GM12878 (cell line): Measurements from ENCODE around the gene ACTG1. TPM values are rescaled to one million over a fixed set of nuclear protein-coding genes. Genes with fewer than 3 reads are reported as not detected.
A peak's percentile ranks its signal among the peaks of the same experiment; 100 is the strongest.

ENCODE experiments used
- ASH2L ChIP-seq: fragments of 300-600, 200-600 bp; sonication (generic); IDR thresholded peaks from 2 replicates; pipeline ENCODE4 v1.6.1; 2017; ENCODE audit warnings: low read depth, mild to moderate bottlenecking, borderline replicate concordance
- ATF7 ChIP-seq: fragments of 450-650 bp; IDR thresholded peaks from 2 replicates; pipeline ENCODE4 v1.6.1; 2016; ENCODE audit warnings: low read depth, mild to moderate bottlenecking
- BACH1 ChIP-seq: fragments of 450-650 bp; IDR thresholded peaks from 2 replicates; pipeline ENCODE4 v1.6.1; 2017; ENCODE audit warnings: mild to moderate bottlenecking, borderline replicate concordance
- CBX5 ChIP-seq: sonication (generic); IDR thresholded peaks from 2 replicates; pipeline ENCODE4 v1.6.1; 2016; ENCODE audit warnings: low read depth, moderate library complexity, mild to moderate bottlenecking, inconsistent platforms
- DPF2 ChIP-seq: fragments of 450-650 bp; IDR thresholded peaks from 2 replicates; pipeline ENCODE4 v1.6.1; 2017; ENCODE audit warnings: mild to moderate bottlenecking
- EGR1 ChIP-seq, 2 experiments: IDR thresholded peaks; 1 replicate in 1 of 2; 2 replicates in 1 of 2; pipeline ENCODE4 v1.6.1; 2011 to 2012; ENCODE audit warnings: low read depth in 2 of 2, low read length in 2 of 2, borderline replicate concordance in 1 of 2, mild to moderate bottlenecking in 1 of 2, moderate library complexity in 1 of 2
- HDAC6 ChIP-seq: fragments of 200-600 bp; sonication (generic); IDR thresholded peaks from one replicate; pipeline ENCODE4 v1.8.0; 2017; ENCODE audit warnings: antibody characterized with exemption; ENCODE audit not compliant: unreplicated experiment
- LARP7 ChIP-seq: fragments of 450-650 bp; IDR thresholded peaks from 2 replicates; pipeline ENCODE4 v1.6.1; 2017; ENCODE audit warnings: mild to moderate bottlenecking
- MAX ChIP-seq: IDR thresholded peaks from 2 replicates; pipeline ENCODE4 v1.6.1; 2012; ENCODE audit warnings: low read depth, low read length, improper control_type of control experiment
- MEF2B ChIP-seq: fragments of 450-650 bp; IDR thresholded peaks from 2 replicates; pipeline ENCODE4 v1.6.1; 2018; ENCODE audit warnings: mild to moderate bottlenecking, moderate library complexity; ENCODE audit not compliant: partially characterized antibody, poor library complexity, severe bottlenecking
- NFYB ChIP-seq: IDR thresholded peaks from 2 replicates; pipeline ENCODE4 v1.6.1; 2011; ENCODE audit warnings: low read depth, mild to moderate bottlenecking, low read length, improper control_type of control experiment, moderate library complexity; ENCODE audit not compliant: insufficient read depth
- NRF1 ChIP-seq: conservative IDR thresholded peaks from 2 replicates; pipeline ENCODE4 v1.6.1; 2011; ENCODE audit warnings: mild to moderate bottlenecking, low read depth, low read length, improper control_type of control experiment
- PAX5 ChIP-seq: IDR thresholded peaks from 2 replicates; pipeline ENCODE4 v1.6.1; 2011; ENCODE audit warnings: low read depth, low read length, borderline replicate concordance
- POLR2AphosphoS2 ChIP-seq: IDR thresholded peaks from 2 replicates; pipeline ENCODE4 v1.6.1; 2011; ENCODE audit warnings: low read depth, mild to moderate bottlenecking, low read length, improper control_type of control experiment, moderate library complexity
- POLR2AphosphoS5 ChIP-seq: IDR thresholded peaks from 2 replicates; pipeline ENCODE4 v1.6.1; 2011; ENCODE audit warnings: mild to moderate bottlenecking, low read length, inconsistent platforms
- RAD21 ChIP-seq: IDR thresholded peaks from 2 replicates; pipeline ENCODE4 v1.6.1; 2011; ENCODE audit warnings: mild to moderate bottlenecking, low read depth, low read length, moderate library complexity; ENCODE audit not compliant: insufficient read depth
- RELA ChIP-seq: fragments of 450-650 bp; IDR thresholded peaks from 2 replicates; pipeline ENCODE4 v1.8.0; 2014; ENCODE audit warnings: borderline replicate concordance; ENCODE audit not compliant: partially characterized antibody
- RUNX3 ChIP-seq: IDR thresholded peaks from 2 replicates; pipeline ENCODE4 v1.6.1; 2012; ENCODE audit warnings: low read length, inconsistent platforms
- SMAD1 ChIP-seq: fragments of 450-650 bp; IDR thresholded peaks from 2 replicates; pipeline ENCODE4 v1.6.1; 2018; ENCODE audit warnings: mild to moderate bottlenecking, low read depth; ENCODE audit not compliant: partially characterized antibody
- SP1 ChIP-seq: IDR thresholded peaks from one replicate; pipeline ENCODE4 v1.6.1; 2011; ENCODE audit warnings: low read depth, low read length
- SREBF1 ChIP-seq: IDR thresholded peaks from 2 replicates; pipeline ENCODE4 v1.6.1; 2012; ENCODE audit warnings: mild to moderate bottlenecking, low read length
- SRF ChIP-seq, 2 experiments: IDR thresholded peaks; 2 replicates each; pipeline ENCODE4 v1.6.1; 2011; ENCODE audit warnings: low read depth in 2 of 2, low read length in 2 of 2, mild to moderate bottlenecking in 1 of 2, moderate library complexity in 1 of 2
- SUPT20H ChIP-seq: IDR thresholded peaks from 2 replicates; pipeline ENCODE4 v1.6.1; 2011; ENCODE audit warnings: low read depth, mild to moderate bottlenecking, low read length, moderate library complexity, borderline replicate concordance; ENCODE audit not compliant: control insufficient read depth
- TARDBP ChIP-seq: IDR thresholded peaks from 2 replicates; pipeline ENCODE4 v1.6.1; 2016; ENCODE audit warnings: borderline replicate concordance
- TCF12 ChIP-seq: IDR thresholded peaks from 2 replicates; pipeline ENCODE4 v1.6.1; 2011; ENCODE audit warnings: low read depth, mild to moderate bottlenecking, low read length
- YY1 ChIP-seq: IDR thresholded peaks from 2 replicates; pipeline ENCODE4 v1.6.1; 2011; ENCODE audit warnings: low read depth, mild to moderate bottlenecking, low read length
- ZBED1 ChIP-seq: IDR thresholded peaks from 2 replicates; pipeline ENCODE4 v1.6.1; 2016; ENCODE audit warnings: borderline replicate concordance
- ZNF207 ChIP-seq: fragments of 450-650 bp; IDR thresholded peaks from 2 replicates; pipeline ENCODE4 v1.6.1; 2014; ENCODE audit warnings: antibody characterized with exemption, mild to moderate bottlenecking, borderline replicate concordance
- ZNF687 ChIP-seq: fragments of 450-650 bp; IDR thresholded peaks from 2 replicates; pipeline ENCODE4 v1.6.1; 2017; ENCODE audit warnings: mild to moderate bottlenecking, moderate library complexity
- polyA plus RNA-seq, 11 experiments: library from polyadenylated mRNA; depleted of rRNA in 4 of 11; unstranded in 6 of 11; stranded (reverse) in 5 of 11; fragments of >200 nt; fragmentation: Nextera tagmentation in 4 of 11; fragmentation: Illumina TruSeq in 1 of 11; extraction: Ambion mirVana in 4 of 11; extraction: Trizol in 1 of 11; gene quantifications; 1 replicate in 1 of 11; 2 replicates in 10 of 11; pipeline versions ENCODE4 v1.2.1 to v1.2.3, GENCODE V29; 2011 to 2016; ENCODE audit warnings: inconsistent platforms in 2 of 11, missing spikeins in 2 of 11, low read depth in 1 of 11
- total RNA-seq, 4 experiments: library from RNA; depleted of rRNA in 3 of 4; stranded (reverse); fragments of >200 nt in 3 of 4; fragmentation: Illumina TruSeq in 1 of 4; extraction: Trizol in 1 of 4; gene quantifications; 2 replicates each; pipeline versions ENCODE4 v1.2.1 to v1.2.3, GENCODE V29; 2013 to 2021

ACTG1 gene
- total and polyA plus RNA-seq, 10 of the 15 experiments (the other 5 are each of a cell fraction or from before 2014, with no cell fraction given) = 810 to 6,105 (median 3,650) TPM

GRCh38 chr17:81512562-81513371, at the start of gene ACTG1 (continued):
- TF ChIP-seq EGR1 (IDR thresholded peaks at IDR 0.05; ENCODE audit: borderline replicate concordance in 1 of 2, low read depth in 2 of 2, low read length in 2 of 2) = peak in 1 of 2 experiments; percentile 93; a peak in 2 of 3 replicates
- no peak for TF ChIP-seq ZNF207
- TF ChIP-seq MAX = no peak
- peak; percentile 9; the same call in 1 of the 2 replicates for TF ChIP-seq PAX5
- TF ChIP-seq NRF1 = no peak
- TF ChIP-seq LARP7 = 0 out of 2 replicates have a peak, but pooled peaks have one; percentile 29
- no peak for TF ChIP-seq ASH2L
- no peak for TF ChIP-seq NFYB
- TF ChIP-seq HDAC6 = peak; percentile 85
- TF ChIP-seq TCF12 = peak; percentile 86; the same call in 1 of the 2 replicates
- TF ChIP-seq YY1 = peak; percentile 76
- peak; percentile 96 to 99 for TF ChIP-seq SRF (IDR thresholded peaks at IDR 0.05; ENCODE audit: low read depth in 2 of 2, low read length in 2 of 2)
- peak; percentile 92 for TF ChIP-seq POLR2AphosphoS5
- peak; percentile 16 for TF ChIP-seq SP1
- no peak for TF ChIP-seq SMAD1
- TF ChIP-seq DPF2 = 0 out of 2 replicates have a peak, but pooled peaks have one; percentile 44
- TF ChIP-seq BACH1 = peak; percentile 99
- no peak for TF ChIP-seq RAD21
- peak; percentile 96 for TF ChIP-seq ZNF687
- TF ChIP-seq CBX5 = no peak
- no peak for TF ChIP-seq RUNX3
- TF ChIP-seq SREBF1 = no peak
- no peak for TF ChIP-seq RELA
- TF ChIP-seq ZBED1 = peak; percentile 88
- TF ChIP-seq POLR2AphosphoS2 = peak; percentile 99
- TF ChIP-seq SUPT20H = no peak
- TF ChIP-seq ATF7 = no peak
- TF ChIP-seq MEF2B = no peak
- TF ChIP-seq TARDBP = 0 out of 2 replicates have a peak, but pooled peaks have one; percentile 12
